Measurements from ENCODE around the gene SLC39A11. TPM values are rescaled to one million over a fixed set of nuclear protein-coding genes. Genes with fewer than 3 reads are reported as not detected.

The SLC39A11 gene
- total RNA-seq, 4 donors from 2014 or later: 45.2 to 59.5 (median 49.2) TPM

GRCh38 chr17:73029991-73030390, 62.5 kb downstream of the SLC39A11 start:
- DNase-seq (ENCODE audit: low spot score in 2 of 2): no peak
- Histone ChIP-seq H3K27me3 (no peaks in the 10 kb centered on the region), H3K4me3 (no peak overlapping the region), H3K27ac (no peak overlapping the region), H3K9me3 (no peaks in the 10 kb centered on the region), H3K36me3 (peaks cover 14% of the 10 kb centered on the region), H3K4me1 (no peaks in the 10 kb centered on the region)
- TF ChIP-seq CTCF (IDR thresholded peaks at IDR 0.05) (no peak), POLR2A (IDR thresholded peaks at IDR 0.05) (no peak), EP300 (IDR thresholded peaks at IDR 0.05) (no peak), POLR2AphosphoS5 (IDR thresholded peaks at IDR 0.05) (no peak)
- over 99% methylated on average over 8 of the region's 8 CpGs for WGBS

- H3K4me3 ChIP-seq: no peak overlapping the region
- H3K4me1 ChIP-seq: no peaks in the 10 kb centered on the region
- no peaks in the 10 kb centered on the region for H3K27me3 ChIP-seq
- WGBS: 90% methylated on average over 6 of the region's 6 CpGs
- H3K36me3 ChIP-seq: peaks cover 14% of the 10 kb centered on the region
- H3K27ac ChIP-seq: no peak overlapping the region
- H3K9me3 ChIP-seq: no peaks in the 10 kb centered on the region
- no peak for TF ChIP-seq POLR2A (IDR thresholded peaks at IDR 0.05)
- no peak for TF ChIP-seq EP300 (IDR thresholded peaks at IDR 0.05)
- no peak for TF ChIP-seq POLR2AphosphoS5 (IDR thresholded peaks at IDR 0.05)
- no peak for DNase-seq (ENCODE audit: low spot score in 2 of 2)
Observed at GRCh38 chr17:73029021-73029420, 63.5 kb downstream of the SLC39A11 start.

GRCh38 chr17:73028299-73028755, 64.2 kb downstream of the SLC39A11 start:
- H3K9me3 ChIP-seq: no peaks in the 10 kb centered on the region
- 79% methylated on average over 5 of the region's 5 CpGs for WGBS
- TF ChIP-seq CTCF (IDR thresholded peaks at IDR 0.05): no peak
- TF ChIP-seq POLR2AphosphoS5 (IDR thresholded peaks at IDR 0.05): no peak
- TF ChIP-seq POLR2A (IDR thresholded peaks at IDR 0.05): no peak
- TF ChIP-seq EP300 (IDR thresholded peaks at IDR 0.05): no peak
- no peaks in the 10 kb centered on the region for H3K4me1 ChIP-seq
- peaks cover 14% of the 10 kb centered on the region for H3K36me3 ChIP-seq
- DNase-seq (ENCODE audit: low spot score in 2 of 2): no peak
- H3K27me3 ChIP-seq: no peaks in the 10 kb centered on the region
- H3K4me3 ChIP-seq: no peak overlapping the region
- H3K27ac ChIP-seq: no peak overlapping the region

- WGBS: 70% methylated on average over 7 of the region's 7 CpGs
- Histone ChIP-seq H3K27ac (no peak overlapping the region), H3K36me3 (peaks cover 14% of the 10 kb centered on the region), H3K4me1 (no peaks in the 10 kb centered on the region), H3K4me3 (no peak overlapping the region), H3K9me3 (no peaks in the 10 kb centered on the region), H3K27me3 (no peaks in the 10 kb centered on the region)
- no peak for DNase-seq (ENCODE audit: low spot score in 2 of 2)
- TF ChIP-seq POLR2A (IDR thresholded peaks at IDR 0.05): no peak
- no peak for TF ChIP-seq CTCF (IDR thresholded peaks at IDR 0.05)
Observed at GRCh38 chr17:73027130-73027741, 65.3 kb downstream of the SLC39A11 start.

- no peak for DNase-seq (ENCODE audit: low spot score in 2 of 2)
Observed at GRCh38 chr17:73025041-73025560, 67.4 kb downstream of the SLC39A11 start.

More at GRCh38 chr17:73025041-73025560, 67.4 kb downstream of the SLC39A11 start:
- no peaks in the 10 kb centered on the region for H3K9me3 ChIP-seq
- TF ChIP-seq CTCF (IDR thresholded peaks at IDR 0.05) (no peak), POLR2A (IDR thresholded peaks at IDR 0.05) (no peak)
- no peak overlapping the region for H3K4me3 ChIP-seq
- H3K36me3 ChIP-seq: peaks cover 2% of the 10 kb centered on the region
- H3K27ac ChIP-seq: no peak overlapping the region
- 77% methylated on average over 6 of the region's 6 CpGs for WGBS
- H3K4me1 ChIP-seq: no peaks in the 10 kb centered on the region
- no peaks in the 10 kb centered on the region for H3K27me3 ChIP-seq
